Activated CD4-positive, CD25-positive, alpha-beta regulatory T cell treated with anti-CD3 and anti-CD28 coated beads, Interleukin-2, amount 50 U/mL, for 24 hours (primary cell): ENCODE results near the gene CD163.
"Not testable (repeated sequence)": the region's sequence is repeated elsewhere in the genome, so short reads cannot be mapped to it uniquely, and the experiment has no call there.

Experiments
- ATAC-seq, 2 donors: fragments of 150-1000 bp; cut with Tn5 transposase; one replicate each; pipeline ENCODE4 v1.10.0; 2021; ENCODE audit warnings: mild to moderate bottlenecking in 1 of 2, moderate library complexity in 1 of 2

CD163 gene

DNA sequence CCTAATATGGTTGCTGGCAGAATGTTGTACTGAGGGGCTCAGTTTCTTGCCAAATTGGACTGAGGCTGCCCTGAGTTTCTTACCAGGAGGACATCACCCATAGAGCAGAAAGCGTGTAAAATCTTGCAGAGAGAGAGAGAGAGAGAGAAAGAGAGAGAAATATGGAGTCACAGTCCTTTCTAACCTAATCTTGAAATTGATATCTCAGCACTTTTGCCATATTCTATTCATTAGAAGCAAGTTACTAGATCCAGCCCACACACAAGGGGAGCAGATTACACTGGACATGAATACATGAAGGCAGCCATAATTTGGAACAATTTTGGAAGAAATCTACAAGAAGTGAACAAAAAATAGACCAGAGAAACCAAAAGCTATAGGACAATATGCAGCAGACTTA lies 55.5 kb downstream of the CD163 start:
- ATAC-seq, result no peak

DNA sequence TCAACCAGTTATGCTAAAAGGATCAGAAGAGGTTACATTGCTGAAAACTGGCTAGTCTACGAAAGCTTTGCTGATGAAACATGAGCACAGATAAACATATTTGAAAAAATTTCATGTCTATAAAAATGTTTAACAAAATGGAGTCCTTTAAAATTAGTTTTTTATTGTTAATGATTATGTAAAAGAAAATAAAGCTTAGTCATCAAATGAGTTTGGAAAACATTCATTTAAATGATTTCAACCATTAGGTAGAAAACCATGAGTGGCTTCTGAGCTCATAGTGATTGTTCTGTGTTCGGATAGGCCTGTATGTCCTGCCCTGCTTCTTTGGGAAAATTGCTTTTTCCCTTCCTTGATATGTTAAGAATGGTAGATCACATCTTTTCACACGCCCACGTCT lies 59.0 kb downstream of the CD163 start:
- no peak for ATAC-seq

DNA sequence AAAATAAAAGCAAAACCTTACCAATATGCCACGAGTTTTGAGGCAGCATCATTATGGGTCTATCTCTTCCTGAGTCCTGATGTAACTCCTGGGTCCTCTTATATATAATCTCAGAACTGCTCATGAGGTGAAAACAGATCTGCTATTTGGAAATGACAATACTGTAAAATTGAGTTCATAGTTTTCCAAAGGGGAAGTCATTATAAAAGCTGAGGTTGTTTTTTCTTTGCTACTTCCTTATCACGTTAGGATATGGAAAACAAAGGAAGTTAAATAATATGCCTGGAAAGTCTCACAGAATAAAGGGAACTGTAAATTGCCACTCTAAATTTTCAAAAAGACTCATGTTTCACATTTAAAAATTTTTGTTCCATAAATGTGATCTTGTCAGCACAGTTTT lies 59.5 kb downstream of the CD163 start, which contains the start of gene CD163L1:
Gene CD163L1, minus strand, starts transcription at position 78 of the 400 bp plus-strand sequence. Its CDS starts 26 bp downstream, at position 52.
- no peak for ATAC-seq

DNA sequence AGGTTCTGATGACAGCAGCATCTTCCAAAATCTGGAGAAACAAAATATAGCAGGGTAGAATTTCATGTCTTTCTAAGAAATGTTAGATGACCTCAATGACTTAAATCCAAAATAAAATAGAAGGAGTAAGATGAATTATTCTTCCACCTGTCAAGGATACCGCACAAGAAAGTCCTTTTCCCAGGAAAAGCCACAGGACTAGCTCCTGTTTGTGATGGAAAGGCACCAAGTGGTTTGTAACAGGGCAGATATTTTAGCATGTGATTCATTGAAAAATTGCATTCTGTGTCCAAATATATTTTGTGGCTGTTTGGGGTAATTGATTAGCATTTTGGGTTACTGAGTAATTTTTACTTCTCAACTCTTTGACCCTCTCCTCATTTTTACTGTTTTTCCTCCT lies 62.4 kb downstream of the CD163 start:
- no peak for ATAC-seq

DNA sequence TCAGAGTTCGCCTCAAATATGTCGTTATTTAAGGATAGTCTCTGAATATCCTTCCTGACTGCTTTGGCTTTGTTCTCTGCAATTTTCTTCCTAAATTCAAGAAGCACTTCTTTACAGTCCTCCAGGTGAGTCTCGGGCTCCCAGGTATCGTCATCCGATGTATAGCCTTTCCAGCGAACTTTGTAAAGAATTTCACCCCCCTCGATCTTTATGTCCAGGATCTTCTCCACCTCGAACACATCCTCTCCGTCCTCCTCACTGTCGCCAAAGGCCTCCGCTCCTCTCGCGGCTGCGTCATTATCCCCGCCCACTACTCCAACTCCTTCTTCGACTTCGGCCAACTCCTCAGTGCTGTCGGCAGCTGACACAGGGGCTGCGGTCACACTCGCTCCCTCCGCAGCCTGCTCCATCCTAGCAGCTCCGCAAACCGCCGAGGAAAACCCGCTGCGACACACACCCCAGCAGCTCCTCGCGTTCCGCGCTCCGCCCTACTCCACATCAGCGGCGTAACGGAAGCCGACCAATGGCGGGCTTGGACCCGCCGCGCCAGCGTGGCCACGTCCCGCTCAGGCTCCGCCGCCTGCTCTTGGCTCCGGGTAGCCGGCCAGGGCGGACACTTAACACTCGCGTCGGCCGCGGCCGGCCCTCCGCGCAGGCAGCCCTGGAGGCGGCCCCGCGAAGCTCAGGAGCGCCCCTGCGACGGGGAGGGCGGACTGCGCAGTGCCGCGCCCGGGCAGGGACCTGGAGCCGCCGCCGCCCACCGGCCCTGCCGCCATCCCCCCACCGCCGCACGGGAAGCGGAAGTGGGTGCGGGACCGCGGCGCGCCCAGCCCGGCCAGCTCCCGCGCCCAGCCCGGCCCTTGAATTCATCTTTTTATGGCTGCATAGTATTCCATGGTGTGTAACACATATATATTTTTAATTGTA lies 63.7 kb downstream of the CD163 start:
- ATAC-seq, result peak; percentile 78 to 82

DNA sequence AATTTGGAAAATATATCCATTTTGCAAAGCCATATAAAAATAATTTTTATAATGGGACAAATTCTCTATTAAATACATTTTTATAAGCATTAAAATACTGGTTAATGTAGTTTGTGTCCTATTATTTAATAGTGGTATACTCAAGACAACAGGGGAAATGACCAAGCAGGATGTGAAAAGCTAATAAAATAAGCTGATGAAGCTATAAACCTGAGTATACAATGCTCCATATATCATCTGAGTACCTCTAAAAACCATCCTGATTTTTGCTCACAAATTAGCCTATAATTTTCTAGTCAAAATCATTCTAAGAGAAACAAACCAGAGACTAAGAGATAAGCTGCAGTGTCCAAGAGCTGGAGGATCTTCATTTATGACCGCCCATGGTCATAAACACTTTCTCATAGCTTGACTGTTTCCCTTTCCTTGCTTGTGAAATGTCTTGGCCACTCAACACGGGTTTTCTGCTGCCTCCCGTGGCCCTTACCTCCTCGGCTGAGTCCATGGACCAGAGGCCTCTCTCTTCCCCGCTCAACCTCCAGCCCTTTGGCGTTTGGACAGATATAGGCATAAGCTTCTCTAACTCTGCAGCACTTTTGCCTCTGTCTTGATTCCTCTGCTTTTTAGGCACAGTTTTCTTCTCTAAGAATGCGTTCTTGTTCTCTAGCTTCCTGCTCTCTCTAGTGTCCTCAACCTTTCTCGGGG lies 65.1 kb downstream of the CD163 start:
- ATAC-seq, result not testable (repeated sequence)

DNA sequence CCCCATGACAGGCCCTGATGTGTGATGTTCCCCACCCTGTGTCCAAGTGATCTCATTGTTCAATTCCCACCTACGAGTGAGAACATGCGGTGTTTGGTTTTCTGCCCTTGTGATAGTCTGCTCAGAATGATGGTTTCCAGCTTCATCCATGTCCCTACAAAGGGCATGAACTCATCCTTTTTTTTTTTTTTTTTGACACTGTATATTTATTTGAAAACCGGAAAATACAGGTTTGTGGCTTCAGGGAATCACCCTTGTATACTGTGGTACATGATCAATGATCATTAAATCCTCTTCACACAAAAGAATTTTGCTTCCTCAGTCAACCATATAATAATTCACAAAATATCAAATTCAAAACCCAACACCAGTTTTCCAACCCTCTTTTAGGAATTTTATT lies 66.1 kb downstream of the CD163 start:
- not testable (repeated sequence) for ATAC-seq

DNA sequence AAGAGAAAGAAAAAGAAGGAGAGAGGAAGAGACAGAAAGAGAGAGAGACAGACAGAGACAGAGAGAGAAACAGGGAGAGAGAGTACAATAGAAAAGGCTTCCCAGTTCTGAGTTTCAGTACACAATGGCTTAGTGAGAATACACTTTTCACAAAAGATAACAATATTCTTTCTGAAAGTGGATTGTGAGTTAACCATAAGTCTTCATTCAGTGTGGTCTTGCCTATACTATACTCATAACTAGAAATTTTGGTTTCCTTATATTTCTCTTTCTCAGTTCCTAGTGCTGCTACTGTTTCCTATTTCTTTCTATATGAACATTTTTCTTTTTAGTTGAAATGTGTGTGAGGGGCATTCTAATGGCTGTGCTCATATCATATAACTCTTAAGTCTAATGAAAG lies 68.9 kb downstream of the CD163 start:
- no peak for ATAC-seq

DNA sequence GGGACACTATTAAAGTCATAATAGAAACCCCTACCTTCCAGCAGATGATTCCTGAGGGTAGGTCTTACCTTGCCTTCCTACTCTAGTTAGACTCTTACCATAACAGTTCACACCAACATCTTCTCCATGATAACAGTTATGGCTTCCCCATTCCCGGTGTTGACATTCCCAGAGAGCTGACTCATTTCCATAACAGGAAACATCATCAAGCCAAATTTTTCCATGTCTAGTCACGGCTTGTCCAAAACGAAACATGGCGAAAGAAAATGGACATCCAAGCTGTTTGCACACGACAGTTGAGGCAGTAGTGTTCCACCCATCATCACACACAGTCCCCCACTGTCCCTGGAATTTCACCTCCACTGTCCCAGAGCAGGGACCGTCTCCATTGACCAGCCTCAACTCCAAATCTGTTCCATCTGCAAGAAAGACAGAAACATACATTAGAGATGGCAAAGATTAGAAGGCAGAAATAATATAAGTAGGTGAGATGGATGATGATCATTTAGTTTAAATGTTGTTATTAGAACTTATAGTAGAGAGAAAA lies 70.2 kb downstream of the CD163 start:
- no peak for ATAC-seq

DNA sequence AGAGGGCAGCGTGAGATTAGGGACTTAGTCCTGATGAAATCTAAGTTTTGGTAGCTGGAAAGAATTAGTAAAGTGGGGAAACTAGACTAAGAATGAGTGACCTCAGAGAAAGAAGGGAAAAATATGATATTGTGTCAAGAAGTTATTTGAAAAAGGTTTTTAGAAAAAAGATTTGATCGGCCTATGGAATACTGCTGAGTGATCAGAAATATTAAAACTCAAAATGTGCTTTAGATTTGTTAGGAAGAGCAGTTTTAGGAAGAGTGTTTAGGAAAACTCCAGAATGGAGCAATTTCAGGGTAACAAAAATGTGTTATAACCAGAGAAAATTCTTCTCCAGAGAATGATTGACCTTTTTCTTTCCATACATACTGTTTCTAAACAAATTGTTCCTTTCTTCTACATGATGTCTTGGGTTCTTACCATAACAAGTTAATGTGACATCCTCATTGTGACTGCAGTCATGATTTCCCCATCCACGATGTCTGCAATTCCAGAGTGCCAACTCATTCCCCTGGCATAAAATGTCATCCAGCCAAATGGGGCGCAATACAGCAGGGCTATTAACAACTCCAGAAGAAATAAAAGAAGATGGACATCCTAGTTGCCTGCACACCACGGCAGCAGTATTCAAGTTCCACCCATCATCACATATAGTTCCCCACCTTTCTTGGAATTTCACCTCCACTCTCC lies 71.4 kb downstream of the CD163 start:
- ATAC-seq, result no peak
